Stomach (tissue), 4 donors: Measurements from ENCODE around the gene CACNA2D3.

Experiments used
- POLR2A ChIP-seq, 4 donors: fragments of 450-650 bp; IDR thresholded peaks; one replicate each; pipeline ENCODE4 v1.6.1; 2016; ENCODE audit warnings: antibody characterized with exemption in 4 of 4, control low read depth in 2 of 4, mild to moderate bottlenecking in 1 of 4, moderate library complexity in 1 of 4
- TF ChIP-seq, protein P1 (sequence below), 7 experiments: fragments of 450-650 bp in 4 of 7; fragments of 200-600 bp in 3 of 7; sonication (generic) in 3 of 7; IDR thresholded peaks; one replicate each; pipeline ENCODE4 v1.5.1; 2016 to 2019; ENCODE audit warnings: antibody characterized with exemption in 7 of 7, control low read depth in 2 of 7, mild to moderate bottlenecking in 1 of 7

DNA sequence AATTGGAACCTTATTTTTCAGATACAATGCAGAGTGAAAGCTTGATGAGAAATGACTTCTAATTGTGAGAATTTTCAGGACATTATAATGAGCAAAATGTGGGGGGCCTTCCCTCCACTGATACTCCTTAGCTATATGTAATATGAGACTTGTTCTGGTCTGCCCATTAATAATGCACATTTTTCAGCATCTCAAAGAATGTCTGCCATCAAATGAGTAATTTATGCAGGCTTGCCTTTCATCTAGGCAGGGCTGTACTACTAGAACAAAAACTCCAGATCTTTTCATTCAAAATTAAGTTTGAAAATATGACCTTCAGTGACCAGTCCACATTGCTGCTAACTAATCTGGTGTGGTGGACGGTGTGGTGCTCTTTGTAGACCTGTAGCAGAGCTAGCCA is 678.1 kb downstream of the CACNA2D3 start:
- no peak for TF ChIP-seq POLR2A (IDR thresholded peaks at IDR 0.05)
- TF ChIP-seq, protein P1, sequence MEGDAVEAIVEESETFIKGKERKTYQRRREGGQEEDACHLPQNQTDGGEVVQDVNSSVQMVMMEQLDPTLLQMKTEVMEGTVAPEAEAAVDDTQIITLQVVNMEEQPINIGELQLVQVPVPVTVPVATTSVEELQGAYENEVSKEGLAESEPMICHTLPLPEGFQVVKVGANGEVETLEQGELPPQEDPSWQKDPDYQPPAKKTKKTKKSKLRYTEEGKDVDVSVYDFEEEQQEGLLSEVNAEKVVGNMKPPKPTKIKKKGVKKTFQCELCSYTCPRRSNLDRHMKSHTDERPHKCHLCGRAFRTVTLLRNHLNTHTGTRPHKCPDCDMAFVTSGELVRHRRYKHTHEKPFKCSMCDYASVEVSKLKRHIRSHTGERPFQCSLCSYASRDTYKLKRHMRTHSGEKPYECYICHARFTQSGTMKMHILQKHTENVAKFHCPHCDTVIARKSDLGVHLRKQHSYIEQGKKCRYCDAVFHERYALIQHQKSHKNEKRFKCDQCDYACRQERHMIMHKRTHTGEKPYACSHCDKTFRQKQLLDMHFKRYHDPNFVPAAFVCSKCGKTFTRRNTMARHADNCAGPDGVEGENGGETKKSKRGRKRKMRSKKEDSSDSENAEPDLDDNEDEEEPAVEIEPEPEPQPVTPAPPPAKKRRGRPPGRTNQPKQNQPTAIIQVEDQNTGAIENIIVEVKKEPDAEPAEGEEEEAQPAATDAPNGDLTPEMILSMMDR (IDR thresholded peaks at IDR 0.05): no peak
